Glomerular visceral epithelial cell (primary cell): ENCODE measurements around the gene TRABD2B.

Experiments used
- DNase-seq: peaks from one replicate; pipeline ENCODE4 v3.0.0-alpha.2; 2016; ENCODE audit errors: extremely low spot score

Gene TRABD2B

DNA sequence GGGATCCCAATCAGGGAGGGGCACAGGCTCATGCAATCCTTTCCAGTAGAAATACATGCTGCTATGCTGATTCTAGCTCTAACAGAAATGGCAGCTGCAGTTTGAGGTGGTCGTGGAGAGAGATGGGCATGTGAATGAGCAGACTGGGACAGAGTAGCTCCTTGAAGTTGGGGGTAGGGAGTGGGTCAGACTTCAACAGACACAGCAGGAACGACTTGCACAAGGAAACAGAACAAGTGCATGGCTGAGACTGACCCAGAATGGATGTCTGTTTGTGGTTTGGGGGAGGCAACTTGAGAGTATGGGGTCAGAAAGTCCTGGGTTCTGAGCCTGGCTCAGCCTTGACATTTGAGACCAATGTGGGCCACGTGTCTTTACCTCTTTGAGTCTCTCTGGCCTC, 25.1 kb upstream of the TRABD2B start:
- no peak for DNase-seq

- no peak for DNase-seq
Measured at GRCh38 chr1:48021792-48022191, 24.6 kb upstream of the TRABD2B start.

DNA sequence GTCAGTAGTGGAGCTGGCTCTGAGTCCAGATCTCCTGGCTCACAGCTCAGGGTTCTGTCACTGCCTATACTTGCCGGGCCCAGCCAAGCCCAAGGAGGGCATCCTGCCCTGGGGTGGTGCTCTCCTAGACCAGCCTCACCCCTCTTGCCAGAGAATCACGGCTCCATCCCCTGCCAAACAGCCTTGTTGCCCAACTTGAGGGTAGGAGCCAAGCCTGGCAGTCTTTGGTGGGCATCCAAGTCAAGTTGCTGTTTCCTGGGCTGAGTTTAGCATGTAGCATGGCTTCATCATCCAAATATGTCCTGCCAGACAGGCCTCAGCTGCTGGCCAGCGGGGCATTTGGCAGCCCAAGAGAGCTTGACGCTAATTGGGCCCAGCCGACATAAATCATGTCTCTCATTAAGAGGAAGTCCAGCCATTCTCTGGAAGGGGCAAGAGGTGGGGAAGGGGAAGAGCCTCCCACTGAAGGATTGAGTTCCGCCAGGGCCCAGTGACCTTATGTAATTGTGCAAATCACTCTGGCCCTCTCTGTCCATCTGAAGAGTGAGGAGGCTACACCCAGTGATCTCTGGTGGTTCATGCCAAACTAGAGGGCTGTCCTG, 22.6 kb upstream of the TRABD2B start:
- no peak for DNase-seq

DNA sequence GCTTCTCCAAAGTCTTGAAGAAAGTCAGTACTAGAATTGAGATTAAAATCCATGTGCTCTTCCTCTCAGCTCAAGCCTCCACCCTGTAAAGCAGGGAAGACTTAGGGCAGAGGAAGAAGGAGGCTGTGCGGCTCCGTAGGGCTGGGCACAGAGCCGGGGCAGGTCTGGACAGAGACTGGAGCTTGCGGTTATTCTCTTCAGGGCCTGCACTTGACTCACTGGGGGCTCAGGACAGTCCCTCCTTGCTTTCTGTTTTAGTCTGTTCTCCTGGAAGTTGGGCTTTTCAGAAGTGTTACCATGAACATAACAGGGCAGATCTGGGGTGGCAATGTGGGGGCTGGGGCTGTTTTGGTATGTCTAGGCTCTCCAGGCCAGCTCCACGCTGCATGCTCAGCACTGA, 21.6 kb upstream of the TRABD2B start:
- DNase-seq = no peak

- peak; percentile 29 for DNase-seq
Measured at GRCh38 chr1:48017716-48018115, 20.5 kb upstream of the TRABD2B start.

- no peak for DNase-seq
Measured at GRCh38 chr1:48016515-48016914, 19.3 kb upstream of the TRABD2B start.

- no peak for DNase-seq
Measured at GRCh38 chr1:48013270-48013669, 16.1 kb upstream of the TRABD2B start.

GRCh38 chr1:48007047-48007446, 9.9 kb upstream of the TRABD2B start:
- DNase-seq = peak; percentile 47

DNA sequence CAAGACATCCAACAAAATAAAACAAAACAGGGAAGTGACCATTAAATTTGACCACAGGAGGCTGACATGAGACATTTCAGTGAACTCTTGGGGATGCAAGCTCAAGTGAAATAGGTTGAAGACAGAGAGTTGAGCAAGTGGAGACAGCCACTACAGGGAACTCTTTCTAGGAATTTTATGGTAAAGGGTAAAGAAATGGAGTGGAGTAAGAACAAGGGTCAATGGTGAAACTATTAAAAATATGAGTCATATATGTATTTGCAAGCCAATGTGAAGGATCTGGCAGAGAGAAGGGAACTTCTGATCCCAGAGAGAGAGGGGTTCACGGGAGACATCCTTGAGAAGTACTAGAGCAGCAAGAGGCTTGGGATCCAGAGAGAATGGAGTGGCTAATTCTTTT, 9.1 kb upstream of the TRABD2B start:
- no peak for DNase-seq

- no peak for DNase-seq
Measured at GRCh38 chr1:48005253-48006117, 8.3 kb upstream of the TRABD2B start.

- DNase-seq = peak; percentile 25
Measured at GRCh38 chr1:48003741-48004531, 6.8 kb upstream of the TRABD2B start.

DNA sequence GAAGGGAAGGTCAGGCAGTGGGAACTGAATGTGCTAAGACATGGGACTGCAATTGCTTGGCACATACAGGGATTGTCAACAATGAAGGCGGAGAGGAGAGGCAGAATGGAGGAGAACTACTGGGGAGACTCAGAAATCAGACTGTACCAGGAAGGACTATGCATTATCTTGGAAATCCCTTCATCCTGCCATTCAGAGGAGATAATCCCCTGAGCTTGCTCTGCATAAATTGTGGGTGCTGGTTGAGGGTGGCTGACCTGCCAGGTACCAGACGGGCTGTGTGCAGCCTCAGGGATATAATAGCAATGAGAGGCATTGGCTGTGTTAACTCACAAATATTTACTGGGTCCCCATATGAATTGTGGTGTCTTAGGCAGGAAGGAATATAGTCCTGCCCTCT, 5.0 kb upstream of the TRABD2B start:
- no peak for DNase-seq

- no peak for DNase-seq
Measured at GRCh38 chr1:48001696-48002095, 4.5 kb upstream of the TRABD2B start.

GRCh38 chr1:48000883-48001282, 3.7 kb upstream of the TRABD2B start:
- no peak for DNase-seq

- no peak for DNase-seq
Measured at GRCh38 chr1:47999097-47999496, 1.9 kb upstream of the TRABD2B start.

DNA sequence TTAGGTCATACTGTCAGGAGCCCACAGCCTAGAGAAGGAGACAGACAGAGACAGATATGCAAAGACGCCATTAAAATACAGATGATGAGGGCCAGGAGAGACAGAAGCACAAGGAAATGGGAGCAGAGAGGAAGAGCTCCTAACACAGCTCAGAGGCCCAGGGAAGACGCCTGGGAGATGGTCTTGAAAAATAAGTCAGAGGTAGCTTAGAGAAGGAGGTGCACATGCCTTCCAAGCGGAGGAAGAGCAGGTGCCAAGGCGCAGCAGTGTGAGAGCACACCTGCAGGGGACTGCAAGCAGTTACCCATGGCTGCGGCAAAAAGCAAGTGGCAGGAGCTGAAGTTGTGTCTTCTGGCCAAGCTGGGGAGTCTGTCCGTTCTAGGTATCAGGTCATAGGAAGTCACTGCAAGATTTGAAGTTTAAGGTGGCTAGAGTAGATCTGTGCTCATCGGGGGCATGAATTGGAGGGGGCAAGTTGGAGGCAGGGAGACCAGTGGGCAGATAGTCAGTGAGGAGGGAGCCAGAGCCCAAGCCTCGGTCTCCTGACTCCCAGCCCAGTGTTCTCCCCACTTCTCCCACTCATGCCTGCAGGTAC, 1.3 kb upstream of the TRABD2B start:
- no peak for DNase-seq

DNA sequence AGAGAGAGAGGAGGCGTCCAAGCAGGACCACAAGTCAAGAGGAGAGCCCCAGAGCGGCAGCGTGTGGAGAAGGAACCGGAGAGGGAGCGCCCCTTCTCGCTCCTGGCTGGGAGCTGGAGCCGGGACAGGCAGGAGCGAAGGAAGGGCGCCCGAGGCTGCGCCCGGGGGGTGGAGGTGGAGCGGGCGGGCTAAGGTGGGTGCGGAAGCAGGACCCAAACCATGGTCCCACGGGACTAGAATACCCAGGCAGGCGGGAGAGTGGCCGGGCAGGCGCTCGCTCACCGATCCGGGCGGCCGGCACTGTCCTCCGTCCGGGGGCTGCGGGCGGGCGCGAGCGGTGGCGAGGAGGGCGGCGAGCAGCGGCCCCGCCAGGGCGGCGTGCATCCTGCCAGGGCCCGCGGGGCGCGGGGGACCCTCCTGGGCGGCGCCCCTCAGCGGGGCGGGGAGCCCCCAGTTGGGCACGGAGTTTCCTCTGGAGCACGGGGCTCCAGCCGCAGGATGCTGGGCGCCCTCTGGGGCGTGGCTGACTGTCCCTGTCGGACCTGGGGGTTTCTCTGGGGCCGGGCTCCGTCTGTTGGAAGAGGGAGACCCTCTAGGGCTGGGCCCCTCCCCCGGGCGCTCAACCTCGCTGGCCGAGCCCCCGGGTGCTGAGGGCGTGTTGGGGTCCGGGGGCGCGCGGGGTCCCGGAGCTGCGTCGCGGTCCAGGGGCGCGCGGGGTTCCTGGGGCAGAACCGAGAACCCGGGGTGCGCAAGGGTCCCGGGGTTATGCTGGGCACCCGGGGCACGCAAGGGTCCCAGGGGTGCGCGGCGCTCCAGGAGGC, 569 bp downstream of the TRABD2B start:
- DNase-seq = peak; percentile 19

DNA sequence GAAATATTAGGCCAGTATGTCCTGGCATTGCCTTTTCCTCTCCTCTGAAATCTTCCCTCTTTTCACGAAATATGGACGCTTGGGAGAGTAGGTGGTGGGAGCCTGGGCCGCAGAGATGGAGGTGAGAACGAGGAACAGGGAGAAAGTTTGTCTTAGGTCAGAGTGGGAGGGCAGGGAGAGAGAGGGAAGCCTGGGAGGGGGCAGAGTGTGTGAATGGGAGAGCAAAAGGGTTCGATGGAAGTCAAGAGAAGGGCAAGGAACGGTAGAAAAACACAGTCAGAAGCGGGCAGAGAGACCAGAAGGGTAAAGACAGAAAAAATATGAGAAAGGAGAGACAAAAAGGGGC, 1.2 kb downstream of the TRABD2B start:
- DNase-seq = no peak

GRCh38 chr1:47995306-47996050, 1.7 kb downstream of the TRABD2B start:
- no peak for DNase-seq

GRCh38 chr1:47993881-47994625, 3.1 kb downstream of the TRABD2B start:
- no peak for DNase-seq
